ENCODE data around the gene MIER2.
"Not testable (repeated sequence)": the region's sequence is repeated elsewhere in the genome, so short reads cannot be mapped to it uniquely, and the experiment has no call there.

MIER2 gene

GRCh38 chr19:384799-385169 is 40.2 kb upstream of the MIER2 start:
- Histone ChIP-seq H3K4me1 (ENCODE audit: insufficient read depth, low read length) (peaks cover 2% of the 10 kb centered on the region), H3K9me3 (ENCODE audit: low read length) (peaks cover 7% of the 10 kb centered on the region), H3K27me3 (ENCODE audit: insufficient read depth, low read length) (no peaks in the 10 kb centered on the region), H2AFZ (ENCODE audit: low read depth, low read length) (no peak overlapping the region), H3K4me3 (ENCODE audit: low read length) (no peak overlapping the region), H3K36me3 (ENCODE audit: insufficient read depth, low read length) (no peaks in the 10 kb centered on the region)

DNA sequence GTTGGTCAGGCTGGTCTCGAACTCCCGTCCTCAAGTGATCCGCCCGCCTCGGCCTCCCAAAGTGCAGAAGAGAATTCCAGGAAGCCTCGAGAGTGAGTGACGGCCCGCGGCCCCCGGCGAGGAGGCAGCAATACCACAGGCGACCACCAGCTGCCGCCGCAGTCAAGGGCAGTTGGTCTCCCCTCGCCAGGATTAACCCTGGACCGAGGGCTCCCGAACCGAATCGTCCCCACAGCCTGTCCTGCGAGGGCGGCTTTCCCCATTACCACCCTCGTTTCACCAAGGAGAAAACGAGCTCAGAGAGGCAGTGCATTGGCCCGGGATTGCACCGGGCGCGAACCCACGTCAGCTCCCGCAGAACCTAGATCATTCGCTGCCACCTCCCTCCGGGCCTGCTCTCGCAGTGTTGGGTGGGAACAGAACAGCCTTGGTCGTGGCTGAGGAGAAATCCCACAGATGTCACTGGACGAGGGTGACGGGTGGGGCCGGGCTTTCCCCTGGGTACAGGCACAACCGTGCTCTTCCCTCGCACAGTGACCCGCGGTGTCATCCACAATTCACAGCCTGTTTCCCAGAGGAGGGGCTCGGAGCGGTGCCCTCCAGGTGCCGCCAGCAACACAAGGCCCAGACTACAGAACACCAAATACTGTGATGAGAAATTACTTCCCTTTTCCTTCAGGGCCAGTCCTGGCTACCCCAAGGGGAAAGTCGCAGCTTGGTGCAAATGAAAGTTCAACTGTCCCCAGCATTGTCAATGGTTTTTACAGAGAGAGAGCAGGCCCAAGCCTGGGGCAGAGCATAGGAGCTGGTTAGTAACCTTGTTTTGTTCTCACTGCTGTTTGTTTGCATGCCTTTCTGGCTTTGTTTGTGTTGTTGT is 39.6 kb upstream of the MIER2 start:
- no peak overlapping the region for H2AFZ ChIP-seq (ENCODE audit: low read depth, low read length)
- no peak overlapping the region for H3K4me3 ChIP-seq (ENCODE audit: low read length)
- H3K4me1 ChIP-seq (ENCODE audit: insufficient read depth, low read length): peaks cover 2% of the 10 kb centered on the region
- peaks cover 7% of the 10 kb centered on the region for H3K9me3 ChIP-seq (ENCODE audit: low read length)
- H3K36me3 ChIP-seq (ENCODE audit: insufficient read depth, low read length): no peaks in the 10 kb centered on the region
- H3K27me3 ChIP-seq (ENCODE audit: insufficient read depth, low read length): no peaks in the 10 kb centered on the region

- Histone ChIP-seq H3K36me3 (ENCODE audit: insufficient read depth, low read length) (no peaks in the 10 kb centered on the region), H3K27me3 (ENCODE audit: insufficient read depth, low read length) (peaks cover 2% of the 10 kb centered on the region), H2AFZ (ENCODE audit: low read depth, low read length) (no peak overlapping the region), H3K9me3 (ENCODE audit: low read length) (peaks cover 7% of the 10 kb centered on the region), H3K4me3 (ENCODE audit: low read length) (no peak overlapping the region), H3K4me1 (ENCODE audit: insufficient read depth, low read length) (peaks cover 2% of the 10 kb centered on the region)
Observed at GRCh38 chr19:383040-383439, 38.4 kb upstream of the MIER2 start.

DNA sequence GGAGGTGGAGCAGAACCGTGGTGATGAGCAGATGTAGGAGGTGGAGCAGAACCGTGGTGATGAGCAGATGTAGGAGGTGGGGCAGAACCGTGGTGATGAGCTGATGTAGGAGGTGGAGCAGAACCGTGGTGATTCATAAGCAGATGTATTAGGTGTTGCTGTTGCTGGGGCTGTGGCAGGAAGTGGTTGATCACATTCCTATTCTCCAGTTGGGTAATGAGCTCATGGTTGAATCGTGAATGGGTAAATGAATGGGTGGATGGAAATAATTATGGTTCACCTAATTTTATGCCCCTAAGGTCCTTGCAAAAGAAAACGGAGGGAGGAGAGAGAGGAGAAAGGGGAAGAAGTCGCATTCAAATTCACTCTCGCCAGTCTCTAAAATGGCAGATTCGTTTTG is 38.0 kb upstream of the MIER2 start:
- H2AFZ ChIP-seq (ENCODE audit: low read depth, low read length); H3K4me1 ChIP-seq (ENCODE audit: insufficient read depth, low read length); H3K9me3 ChIP-seq (ENCODE audit: low read length); H3K27me3 ChIP-seq (ENCODE audit: insufficient read depth, low read length); H3K36me3 ChIP-seq (ENCODE audit: insufficient read depth, low read length); H3K4me3 ChIP-seq (ENCODE audit: low read length): not testable (repeated sequence)

DNA sequence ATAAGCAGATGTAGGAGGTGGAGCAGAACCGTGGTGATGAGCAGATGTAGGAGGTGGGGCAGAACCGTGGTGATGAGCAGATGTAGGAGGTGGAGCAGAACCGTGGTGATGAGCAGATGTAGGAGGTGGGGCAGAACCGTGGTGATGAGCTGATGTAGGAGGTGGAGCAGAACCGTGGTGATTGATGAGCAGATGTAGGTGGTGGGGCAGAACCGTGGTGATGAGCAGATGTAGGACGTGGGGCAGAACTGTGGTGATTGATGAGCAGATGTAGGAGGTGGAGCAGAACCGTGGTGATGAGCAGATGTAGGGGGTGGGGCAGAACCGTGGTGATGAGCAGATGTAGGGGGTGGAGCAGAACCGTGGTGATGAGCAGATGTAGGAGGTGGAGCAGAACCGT is 37.3 kb upstream of the MIER2 start:
- not testable (repeated sequence) for H2AFZ ChIP-seq (ENCODE audit: low read depth, low read length); H3K4me1 ChIP-seq (ENCODE audit: insufficient read depth, low read length); H3K36me3 ChIP-seq (ENCODE audit: insufficient read depth, low read length); H3K4me3 ChIP-seq (ENCODE audit: low read length); H3K27me3 ChIP-seq (ENCODE audit: insufficient read depth, low read length); H3K9me3 ChIP-seq (ENCODE audit: low read length)

DNA sequence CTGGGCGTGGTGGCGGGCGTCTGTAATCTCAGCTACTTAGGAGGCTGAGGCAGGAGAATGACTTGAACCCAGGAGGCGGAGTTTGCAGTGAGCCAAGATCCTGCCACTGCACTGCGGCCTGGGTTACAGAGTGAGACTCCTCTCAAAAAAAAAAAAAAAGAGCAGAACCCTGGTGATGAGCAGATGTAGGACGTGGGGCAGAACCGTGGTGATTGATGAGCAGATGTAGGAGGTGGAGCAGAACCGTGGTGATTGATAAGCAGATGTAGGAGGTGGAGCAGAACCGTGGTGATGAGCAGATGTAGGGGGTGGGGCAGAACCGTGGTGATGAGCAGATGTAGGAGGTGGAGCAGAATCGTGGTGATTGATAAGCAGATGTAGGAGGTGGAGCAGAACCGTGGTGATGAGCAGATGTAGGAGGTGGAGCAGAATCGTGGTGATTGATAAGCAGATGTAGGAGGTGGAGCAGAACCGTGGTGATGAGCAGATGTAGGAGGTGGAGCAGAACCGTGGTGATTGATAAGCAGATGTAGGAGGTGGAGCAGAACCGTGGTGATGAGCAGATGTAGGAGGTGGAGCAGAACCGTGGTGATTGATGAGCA is 36.1 kb upstream of the MIER2 start:
- not testable (repeated sequence) for H3K4me1 ChIP-seq (ENCODE audit: insufficient read depth, low read length); H3K27me3 ChIP-seq (ENCODE audit: insufficient read depth, low read length); H3K36me3 ChIP-seq (ENCODE audit: insufficient read depth, low read length); H2AFZ ChIP-seq (ENCODE audit: low read depth, low read length); H3K9me3 ChIP-seq (ENCODE audit: low read length); H3K4me3 ChIP-seq (ENCODE audit: low read length)

- Histone ChIP-seq H3K9me3 (ENCODE audit: low read length) (peaks cover 7% of the 10 kb centered on the region), H3K4me1 (ENCODE audit: insufficient read depth, low read length) (no peaks in the 10 kb centered on the region), H3K27me3 (ENCODE audit: insufficient read depth, low read length) (peaks cover 4% of the 10 kb centered on the region), H3K4me3 (ENCODE audit: low read length) (no peak overlapping the region), H3K36me3 (ENCODE audit: insufficient read depth, low read length) (no peaks in the 10 kb centered on the region), H2AFZ (ENCODE audit: low read depth, low read length) (no peak overlapping the region)
Observed at GRCh38 chr19:379796-380195, 35.2 kb upstream of the MIER2 start.

DNA sequence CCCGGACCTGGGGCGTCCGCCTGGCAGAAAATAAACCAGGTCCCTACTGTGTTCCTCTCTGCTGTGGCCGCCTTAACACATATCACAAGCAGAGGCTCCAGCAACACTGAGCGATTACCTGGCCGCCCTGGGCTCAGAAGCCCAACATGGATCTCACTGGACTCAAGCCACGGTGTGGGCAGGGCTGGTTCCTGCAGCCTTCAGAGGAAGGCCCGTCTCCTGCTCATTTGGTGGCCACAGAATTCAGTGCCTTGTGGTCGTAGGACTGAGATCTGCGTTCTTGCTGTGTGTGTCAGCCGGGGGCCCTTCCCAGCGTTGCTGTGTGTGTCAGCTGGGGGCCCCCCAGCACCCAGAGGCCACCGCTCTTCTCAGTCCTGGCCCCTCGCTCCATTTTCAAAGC is 34.1 kb upstream of the MIER2 start:
- Histone ChIP-seq H3K9me3 (ENCODE audit: low read length) (peaks cover 7% of the 10 kb centered on the region), H3K4me1 (ENCODE audit: insufficient read depth, low read length) (no peaks in the 10 kb centered on the region), H2AFZ (ENCODE audit: low read depth, low read length) (no peak overlapping the region), H3K4me3 (ENCODE audit: low read length) (no peak overlapping the region), H3K36me3 (ENCODE audit: insufficient read depth, low read length) (no peaks in the 10 kb centered on the region), H3K27me3 (ENCODE audit: insufficient read depth, low read length) (peaks cover 13% of the 10 kb centered on the region)

DNA sequence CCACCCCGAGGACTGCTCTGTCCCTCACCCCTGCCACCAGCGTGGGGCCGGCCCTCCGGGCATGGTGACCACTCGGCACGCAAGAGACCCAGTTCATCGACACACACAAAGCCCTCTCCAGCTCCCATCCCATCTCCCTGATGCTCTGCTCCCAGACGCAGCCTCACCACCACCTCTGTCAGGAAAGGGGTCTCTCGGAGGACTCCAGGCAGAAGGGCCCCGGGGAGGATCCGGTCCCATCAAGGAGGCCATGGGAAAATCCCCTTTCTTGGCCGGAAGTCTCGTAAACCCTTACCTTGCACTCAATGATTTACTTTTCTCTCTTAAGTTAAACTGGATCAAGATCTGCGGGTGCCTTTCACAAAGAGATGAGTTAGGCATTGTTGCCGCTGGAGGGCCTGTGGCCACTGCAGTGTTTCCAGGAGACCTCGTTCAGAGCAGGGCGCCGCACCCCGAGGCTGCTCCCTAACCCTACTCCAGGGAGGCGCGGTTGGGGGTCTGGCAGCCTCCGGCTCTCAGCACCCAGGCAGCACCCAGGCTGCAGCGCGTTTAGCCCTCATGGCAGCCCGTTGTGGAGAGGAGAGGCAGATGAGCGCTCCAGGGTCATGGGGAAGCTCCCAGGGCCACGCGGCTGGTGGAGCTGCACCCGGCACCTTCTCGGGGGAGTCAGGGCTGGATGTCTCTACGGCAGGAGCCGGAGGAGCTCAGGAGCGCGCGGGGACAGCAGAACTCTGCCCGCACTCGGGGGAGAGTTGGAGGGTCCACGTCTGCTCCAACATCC is 33.4 kb upstream of the MIER2 start:
- Histone ChIP-seq H3K4me1 (ENCODE audit: insufficient read depth, low read length) (no peaks in the 10 kb centered on the region), H3K9me3 (ENCODE audit: low read length) (peaks cover 7% of the 10 kb centered on the region), H3K27me3 (ENCODE audit: insufficient read depth, low read length) (peaks cover 15% of the 10 kb centered on the region), H3K36me3 (ENCODE audit: insufficient read depth, low read length) (no peaks in the 10 kb centered on the region), H2AFZ (ENCODE audit: low read depth, low read length) (no peak overlapping the region), H3K4me3 (ENCODE audit: low read length) (no peak overlapping the region)

- peaks cover 3% of the 10 kb centered on the region for H3K9me3 ChIP-seq (ENCODE audit: low read length)
- H3K4me1 ChIP-seq (ENCODE audit: insufficient read depth, low read length): no peaks in the 10 kb centered on the region
- no peaks in the 10 kb centered on the region for H3K36me3 ChIP-seq (ENCODE audit: insufficient read depth, low read length)
- H3K27me3 ChIP-seq (ENCODE audit: insufficient read depth, low read length): peaks cover 15% of the 10 kb centered on the region
- no peak overlapping the region for H2AFZ ChIP-seq (ENCODE audit: low read depth, low read length)
- H3K4me3 ChIP-seq (ENCODE audit: low read length): no peak overlapping the region
Observed at GRCh38 chr19:376111-376470, 31.5 kb upstream of the MIER2 start.

- no peaks in the 10 kb centered on the region for H3K4me1 ChIP-seq (ENCODE audit: insufficient read depth, low read length)
- H3K36me3 ChIP-seq (ENCODE audit: insufficient read depth, low read length): no peaks in the 10 kb centered on the region
- peaks cover 2% of the 10 kb centered on the region for H3K9me3 ChIP-seq (ENCODE audit: low read length)
- H3K27me3 ChIP-seq (ENCODE audit: insufficient read depth, low read length): peaks cover 15% of the 10 kb centered on the region
- no peak overlapping the region for H3K4me3 ChIP-seq (ENCODE audit: low read length)
- H2AFZ ChIP-seq (ENCODE audit: low read depth, low read length): no peak overlapping the region
Observed at GRCh38 chr19:375395-376110, 31.0 kb upstream of the MIER2 start.

DNA sequence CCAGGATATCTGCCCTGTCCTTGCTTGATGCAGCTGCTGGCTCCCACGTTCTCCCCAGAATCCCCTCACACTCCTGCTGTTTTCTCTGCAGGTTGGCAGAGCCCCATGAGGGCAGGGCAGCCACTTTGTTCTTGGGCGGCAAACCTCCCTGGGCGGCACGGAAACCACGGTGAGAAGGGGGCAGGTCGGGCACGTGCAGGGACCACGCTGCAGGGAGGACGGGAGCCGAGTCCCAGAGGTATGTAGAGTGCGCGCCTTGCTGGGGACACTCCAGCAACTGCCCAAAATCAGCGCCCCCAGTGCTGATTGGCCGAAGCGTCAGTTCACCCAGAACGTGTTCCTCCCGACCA is 30.3 kb upstream of the MIER2 start:
- Histone ChIP-seq H3K4me1 (ENCODE audit: insufficient read depth, low read length) (no peaks in the 10 kb centered on the region), H3K27me3 (ENCODE audit: insufficient read depth, low read length) (peaks cover 15% of the 10 kb centered on the region), H3K9me3 (ENCODE audit: low read length) (peaks cover under 1% of the 10 kb centered on the region), H2AFZ (ENCODE audit: low read depth, low read length) (no peak overlapping the region), H3K4me3 (ENCODE audit: low read length) (no peak overlapping the region), H3K36me3 (ENCODE audit: insufficient read depth, low read length) (no peaks in the 10 kb centered on the region)
